GM23248 (cell line): Measurements from ENCODE around the gene PPP2R5C.

Experiments used
- EZH2 ChIP-seq: fragments of 200-600 bp; sonication (generic); IDR thresholded peaks from 2 replicates; pipeline ENCODE4 v1.6.1; 2018; ENCODE audit warnings: antibody characterized with exemption, mild to moderate bottlenecking; ENCODE audit not compliant: insufficient read depth, poor library complexity, severe bottlenecking
- EZH2phosphoT487 ChIP-seq: fragments of 200-600 bp; sonication (generic); IDR thresholded peaks from 2 replicates; pipeline ENCODE4 v1.6.1; 2018; ENCODE audit warnings: antibody characterized with exemption, moderate library complexity, mild to moderate bottlenecking, low read depth; ENCODE audit not compliant: insufficient read depth

GRCh38 chr14:101774814-101775213, 13.3 kb downstream of the PPP2R5C start:
- TF ChIP-seq EZH2 = no peak
- no peak for TF ChIP-seq EZH2phosphoT487
